Thyroid gland (tissue), 4 donors: ENCODE data around the gene ADAM33.

ENCODE experiments used
- POLR2A ChIP-seq, 2 donors: fragments of 450-650 bp; IDR thresholded peaks; one replicate each; pipeline ENCODE4 v1.6.1; 2017; ENCODE audit warnings: antibody characterized with exemption in 2 of 2, mild to moderate bottlenecking in 2 of 2, moderate library complexity in 1 of 2
- TF ChIP-seq, protein P1 (sequence below), 6 experiments: fragments of 200-600 bp in 3 of 6; fragments of 450-650 bp in 3 of 6; sonication (generic) in 3 of 6; IDR thresholded peaks; one replicate each; pipeline ENCODE4 v1.5.1; 2016 to 2019; ENCODE audit warnings: antibody characterized with exemption in 6 of 6, mild to moderate bottlenecking in 2 of 6, inconsistent platforms in 1 of 6, moderate library complexity in 1 of 6

- TF ChIP-seq, protein P1, sequence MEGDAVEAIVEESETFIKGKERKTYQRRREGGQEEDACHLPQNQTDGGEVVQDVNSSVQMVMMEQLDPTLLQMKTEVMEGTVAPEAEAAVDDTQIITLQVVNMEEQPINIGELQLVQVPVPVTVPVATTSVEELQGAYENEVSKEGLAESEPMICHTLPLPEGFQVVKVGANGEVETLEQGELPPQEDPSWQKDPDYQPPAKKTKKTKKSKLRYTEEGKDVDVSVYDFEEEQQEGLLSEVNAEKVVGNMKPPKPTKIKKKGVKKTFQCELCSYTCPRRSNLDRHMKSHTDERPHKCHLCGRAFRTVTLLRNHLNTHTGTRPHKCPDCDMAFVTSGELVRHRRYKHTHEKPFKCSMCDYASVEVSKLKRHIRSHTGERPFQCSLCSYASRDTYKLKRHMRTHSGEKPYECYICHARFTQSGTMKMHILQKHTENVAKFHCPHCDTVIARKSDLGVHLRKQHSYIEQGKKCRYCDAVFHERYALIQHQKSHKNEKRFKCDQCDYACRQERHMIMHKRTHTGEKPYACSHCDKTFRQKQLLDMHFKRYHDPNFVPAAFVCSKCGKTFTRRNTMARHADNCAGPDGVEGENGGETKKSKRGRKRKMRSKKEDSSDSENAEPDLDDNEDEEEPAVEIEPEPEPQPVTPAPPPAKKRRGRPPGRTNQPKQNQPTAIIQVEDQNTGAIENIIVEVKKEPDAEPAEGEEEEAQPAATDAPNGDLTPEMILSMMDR (IDR thresholded peaks at IDR 0.05), result no peak
- TF ChIP-seq POLR2A (IDR thresholded peaks at IDR 0.05), result no peak
Measured at GRCh38 chr20:3686867-3687321, 5.1 kb upstream of the ADAM33 start.
